Measurements from ENCODE around the gene TFR2.

GRCh38 chr7:100590077-100590737 lies 51.1 kb downstream of the TFR2 start:
- TF ChIP-seq POLR2A (IDR thresholded peaks at IDR 0.05) (no peak), CTCF (IDR thresholded peaks at IDR 0.05) (no peak)
